H9 (cell line): ENCODE measurements around the gene KRTAP1-3. TPM values are rescaled to one million over a fixed set of nuclear protein-coding genes. Genes with fewer than 3 reads are reported as not detected.

ENCODE experiments used
- DNase-seq: peaks from one replicate; pipeline ENCODE4 v3.0.0-alpha.2; 2017
- H2AFZ ChIP-seq: one replicate; pipeline ENCODE4 v1.6.1; 2013; ENCODE audit warnings: mild to moderate bottlenecking, low read length, control low read depth, moderate library complexity
- H2AK5ac ChIP-seq: 2 replicates; pipeline ENCODE4 v1.6.1; 2013; ENCODE audit warnings: low read length, control low read depth, mixed read lengths; ENCODE audit not compliant: insufficient read length
- H2BK120ac ChIP-seq: one replicate; pipeline ENCODE4 v1.6.1; 2013; ENCODE audit warnings: low read depth, mild to moderate bottlenecking, low read length, control low read depth, inconsistent platforms; ENCODE audit not compliant: poor library complexity, severe bottlenecking
- H2BK12ac ChIP-seq: 2 replicates; pipeline ENCODE4 v1.6.1; 2013; ENCODE audit warnings: low read length, control low read depth, mixed read lengths, low read depth; ENCODE audit not compliant: insufficient read length
- H2BK15ac ChIP-seq: 2 replicates; pipeline ENCODE4 v1.6.1; 2013; ENCODE audit warnings: low read depth, low read length, control low read depth
- H2BK20ac ChIP-seq: one replicate; pipeline ENCODE4 v1.6.1; 2013; ENCODE audit warnings: low read depth, mild to moderate bottlenecking, low read length, control low read depth, inconsistent platforms; ENCODE audit not compliant: poor library complexity, severe bottlenecking
- H2BK5ac ChIP-seq: 2 replicates; pipeline ENCODE4 v1.6.1; 2013; ENCODE audit warnings: low read length, control low read depth, mixed read lengths; ENCODE audit not compliant: insufficient read length
- H3K14ac ChIP-seq: 2 replicates; pipeline ENCODE4 v1.6.1; 2013; ENCODE audit warnings: low read length, control low read depth; ENCODE audit not compliant: insufficient read depth
- H3K18ac ChIP-seq: 2 replicates; pipeline ENCODE4 v1.6.1; 2013; ENCODE audit warnings: low read depth, mild to moderate bottlenecking, mixed read lengths, low read length, control low read depth; ENCODE audit not compliant: insufficient read length
- H3K23ac ChIP-seq: 2 replicates; pipeline ENCODE4 v1.6.1; 2013; ENCODE audit warnings: low read length, control low read depth, mixed read lengths, low read depth; ENCODE audit not compliant: insufficient read length
- H3K23me2 ChIP-seq: 2 replicates; pipeline ENCODE4 v1.6.1; 2013; ENCODE audit warnings: low read depth, mild to moderate bottlenecking, mixed read lengths, low read length, control low read depth; ENCODE audit not compliant: insufficient read length, poor library complexity, severe bottlenecking
- H3K27ac ChIP-seq: 2 replicates; pipeline ENCODE4 v1.5.1; 2013; ENCODE audit warnings: low read length, control low read depth, mixed read lengths, low read depth; ENCODE audit not compliant: insufficient read length
- H3K27me3 ChIP-seq: 2 replicates; pipeline ENCODE4 v1.6.1; 2013; ENCODE audit warnings: low read length, control low read depth, inconsistent platforms; ENCODE audit not compliant: insufficient read depth
- H3K4ac ChIP-seq: 2 replicates; pipeline ENCODE4 v1.6.1; 2013; ENCODE audit warnings: low read depth, mild to moderate bottlenecking, control low read depth, inconsistent platforms, low read length, moderate library complexity
- H3K4me1 ChIP-seq: 2 replicates; pipeline ENCODE4 v1.6.1; 2013; ENCODE audit warnings: low read length, control low read depth, inconsistent platforms; ENCODE audit not compliant: insufficient read depth
- H3K4me2 ChIP-seq: 2 replicates; pipeline ENCODE4 v1.6.1; 2013; ENCODE audit warnings: low read length, control low read depth, mixed read lengths; ENCODE audit not compliant: insufficient read length, insufficient read depth
- H3K56ac ChIP-seq: 2 replicates; pipeline ENCODE4 v1.6.1; 2013; ENCODE audit warnings: low read depth, mild to moderate bottlenecking, mixed read lengths, low read length, control low read depth; ENCODE audit not compliant: insufficient read length
- H3K79me1 ChIP-seq: 2 replicates; pipeline ENCODE4 v1.6.1; 2013; ENCODE audit warnings: low read depth, mild to moderate bottlenecking, moderate library complexity, low read length, control low read depth, inconsistent platforms; ENCODE audit not compliant: insufficient read depth, poor library complexity, severe bottlenecking
- H3K79me2 ChIP-seq: 2 replicates; pipeline ENCODE4 v1.6.1; 2013; ENCODE audit warnings: low read length, control low read depth, inconsistent platforms; ENCODE audit not compliant: insufficient read depth
- H3K9ac ChIP-seq: 2 replicates; pipeline ENCODE4 v1.6.1; 2013; ENCODE audit warnings: low read length, control low read depth, mixed read lengths; ENCODE audit not compliant: insufficient read length; ENCODE audit errors: extremely low read depth
- H3K9me3 ChIP-seq: one replicate; pipeline ENCODE4 v1.6.1; 2013; ENCODE audit warnings: low read depth, low read length, inconsistent platforms; ENCODE audit not compliant: control insufficient read depth
- H3T11ph ChIP-seq: one replicate; pipeline ENCODE4 v1.6.1; 2013; ENCODE audit warnings: mild to moderate bottlenecking, low read length, control low read depth, inconsistent platforms
- H4K20me1 ChIP-seq: one replicate; pipeline ENCODE4 v1.6.1; 2013; ENCODE audit not compliant: control insufficient read depth, insufficient read length, insufficient read depth
- H4K5ac ChIP-seq: 2 replicates; pipeline ENCODE4 v1.6.1; 2013; ENCODE audit warnings: low read depth, mild to moderate bottlenecking, mixed read lengths, low read length, control low read depth; ENCODE audit not compliant: insufficient read length
- H4K8ac ChIP-seq: replicated peaks from 2 replicates; pipeline ENCODE4 v1.6.1; 2013; ENCODE audit warnings: low read length, control low read depth, mixed read lengths, low read depth; ENCODE audit not compliant: insufficient read length
- H4K91ac ChIP-seq: 2 replicates; pipeline ENCODE4 v1.6.1; 2013; ENCODE audit warnings: low read depth, mild to moderate bottlenecking, moderate library complexity, mixed read lengths, low read length, control low read depth; ENCODE audit not compliant: insufficient read length
- H3K27ac Mint-ChIP-seq, 3 experiments: 2 replicates in 2 of 3; 3 replicates in 1 of 3; pipeline ENCODE4 v1.8.0; 2020 to 2021; ENCODE audit warnings: mixed read lengths in 3 of 3, mild to moderate bottlenecking in 1 of 3, moderate library complexity in 1 of 3
- H3K27me3 Mint-ChIP-seq: 2 replicates; pipeline ENCODE4 v1.8.0; 2021; ENCODE audit warnings: low read depth, mild to moderate bottlenecking, moderate library complexity, mixed read lengths
- H3K36me3 Mint-ChIP-seq, 3 experiments: 2 replicates in 2 of 3; 3 replicates in 1 of 3; pipeline ENCODE4 v1.8.0; 2020 to 2021; ENCODE audit warnings: low read depth in 3 of 3, mixed read lengths in 3 of 3; ENCODE audit not compliant: insufficient read depth in 1 of 3
- H3K4me1 Mint-ChIP-seq, 2 experiments: 2 replicates each; pipeline ENCODE4 v1.8.0; 2020; ENCODE audit warnings: mixed read lengths in 2 of 2
- H3K4me3 Mint-ChIP-seq, 2 experiments: 2 replicates in 1 of 2; 3 replicates in 1 of 2; pipeline ENCODE4 v1.8.0; 2020 to 2021; ENCODE audit warnings: mild to moderate bottlenecking in 2 of 2, mixed read lengths in 2 of 2, moderate library complexity in 1 of 2
- H3K9me3 Mint-ChIP-seq, 2 experiments: 2 replicates in 1 of 2; 3 replicates in 1 of 2; pipeline ENCODE4 v1.8.0; 2020; ENCODE audit warnings: mild to moderate bottlenecking in 2 of 2, mixed read lengths in 2 of 2, moderate library complexity in 1 of 2
- total RNA-seq: library from RNA; stranded (reverse); gene quantifications from 2 replicates; pipeline ENCODE4 v1.2.1, GENCODE V29; 2021
- TF ChIP-seq, protein P1 (sequence below): fragments of 200-600 bp; sonication (generic); conservative IDR thresholded peaks from 3 replicates; pipeline ENCODE4 v1.8.0; 2021; ENCODE audit warnings: antibody characterized with exemption, mild to moderate bottlenecking

The KRTAP1-3 gene
- total RNA-seq, 1 experiment from 2014 or later: not detected

DNA sequence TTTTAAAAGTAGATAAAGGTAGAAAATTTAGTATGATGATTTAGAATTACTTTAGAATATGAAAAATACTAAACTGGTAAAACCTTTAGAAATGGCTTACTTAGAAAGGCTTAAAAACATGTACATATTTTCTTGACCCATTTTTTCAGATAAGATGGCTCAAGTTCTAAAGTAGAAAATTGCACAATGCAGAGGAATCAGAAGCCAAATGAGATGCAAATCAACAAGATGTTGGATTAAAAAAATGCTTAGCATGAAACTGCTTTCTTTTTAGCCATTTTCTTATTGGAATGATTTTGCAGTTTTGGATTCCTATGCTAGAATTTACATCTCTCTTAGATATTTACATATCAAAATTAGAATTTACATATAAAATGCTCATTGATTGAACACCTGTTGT lies 24.2 kb downstream of the KRTAP1-3 start:
- Histone ChIP-seq H3K9me3 (no peaks in the 10 kb centered on the region), H2BK120ac (no peak overlapping the region), H2BK12ac (no peak overlapping the region), H3K4me2 (no peak overlapping the region), H3K27ac (no peak overlapping the region), H3K4me1 (no peaks in the 10 kb centered on the region; the same call in 1 of the 2 replicates), H2AK5ac (no peak overlapping the region), H4K5ac (no peak overlapping the region), H3K18ac (no peak overlapping the region), H3K79me2 (no peaks in the 10 kb centered on the region), H3K23ac (no peak overlapping the region), H3K79me1 (no peaks in the 10 kb centered on the region), H3K9ac (no peak overlapping the region), H4K20me1 (no peaks in the 10 kb centered on the region), H3T11ph (no peak overlapping the region), H4K8ac (no peak overlapping the region), H2BK5ac (no peak overlapping the region), H2AFZ (no peak overlapping the region), H2BK15ac (no peak overlapping the region), H3K56ac (no peak overlapping the region), H3K23me2 (no peaks in the 10 kb centered on the region), H3K14ac (no peak overlapping the region), H3K4ac (no peak overlapping the region), H4K91ac (no peak overlapping the region), H2BK20ac (no peak overlapping the region), H3K27me3 (no peaks in the 10 kb centered on the region)
- Mint-ChIP-seq H3K9me3 (no peaks in the 10 kb centered on the region), H3K27ac (no peak overlapping the region), H3K4me3 (no peak overlapping the region), H3K36me3 (no peaks in the 10 kb centered on the region), H3K4me1 (peaks cover 17 to 19% of the 10 kb centered on the region in 2 experiments), H3K27me3 (no peaks in the 10 kb centered on the region)
- TF ChIP-seq, protein P1, sequence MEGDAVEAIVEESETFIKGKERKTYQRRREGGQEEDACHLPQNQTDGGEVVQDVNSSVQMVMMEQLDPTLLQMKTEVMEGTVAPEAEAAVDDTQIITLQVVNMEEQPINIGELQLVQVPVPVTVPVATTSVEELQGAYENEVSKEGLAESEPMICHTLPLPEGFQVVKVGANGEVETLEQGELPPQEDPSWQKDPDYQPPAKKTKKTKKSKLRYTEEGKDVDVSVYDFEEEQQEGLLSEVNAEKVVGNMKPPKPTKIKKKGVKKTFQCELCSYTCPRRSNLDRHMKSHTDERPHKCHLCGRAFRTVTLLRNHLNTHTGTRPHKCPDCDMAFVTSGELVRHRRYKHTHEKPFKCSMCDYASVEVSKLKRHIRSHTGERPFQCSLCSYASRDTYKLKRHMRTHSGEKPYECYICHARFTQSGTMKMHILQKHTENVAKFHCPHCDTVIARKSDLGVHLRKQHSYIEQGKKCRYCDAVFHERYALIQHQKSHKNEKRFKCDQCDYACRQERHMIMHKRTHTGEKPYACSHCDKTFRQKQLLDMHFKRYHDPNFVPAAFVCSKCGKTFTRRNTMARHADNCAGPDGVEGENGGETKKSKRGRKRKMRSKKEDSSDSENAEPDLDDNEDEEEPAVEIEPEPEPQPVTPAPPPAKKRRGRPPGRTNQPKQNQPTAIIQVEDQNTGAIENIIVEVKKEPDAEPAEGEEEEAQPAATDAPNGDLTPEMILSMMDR: no peak
- no peak for DNase-seq
